Neuronal stem cell (in vitro differentiated cells): ENCODE data around the gene ZNF407.

Experiments used
- DNase-seq: peaks from one replicate; pipeline ENCODE4 v3.0.0-alpha.2; 2013; ENCODE audit warnings: low spot score
- H2AFZ ChIP-seq: one replicate; pipeline ENCODE4 v1.6.1; 2013; ENCODE audit warnings: mild to moderate bottlenecking, low read length, inconsistent platforms
- H2AK5ac ChIP-seq: 2 replicates; pipeline ENCODE4 v1.6.1; 2013; ENCODE audit warnings: low read depth, mild to moderate bottlenecking, inconsistent platforms, low read length, moderate library complexity, mixed read lengths
- H2BK120ac ChIP-seq: 2 replicates; pipeline ENCODE4 v1.6.1; 2013; ENCODE audit warnings: low read depth, mild to moderate bottlenecking, inconsistent platforms, low read length, moderate library complexity, mixed read lengths
- H2BK12ac ChIP-seq: one replicate; pipeline ENCODE4 v1.6.1; 2013; ENCODE audit warnings: low read length, inconsistent platforms
- H2BK15ac ChIP-seq: 2 replicates; pipeline ENCODE4 v1.6.1; 2013; ENCODE audit warnings: mild to moderate bottlenecking, low read length, inconsistent platforms, mixed read lengths
- H2BK5ac ChIP-seq: one replicate; pipeline ENCODE4 v1.6.1; 2013; ENCODE audit warnings: inconsistent platforms, mild to moderate bottlenecking, low read length, moderate library complexity
- H3K14ac ChIP-seq: one replicate; pipeline ENCODE4 v1.6.1; 2013; ENCODE audit warnings: low read length, inconsistent platforms
- H3K18ac ChIP-seq: 2 replicates; pipeline ENCODE4 v1.6.1; 2013; ENCODE audit warnings: low read length, inconsistent platforms
- H3K23ac ChIP-seq: 2 replicates; pipeline ENCODE4 v1.6.1; 2013; ENCODE audit warnings: low read depth, mild to moderate bottlenecking, mixed read lengths, low read length, inconsistent platforms; ENCODE audit not compliant: poor library complexity
- H3K27ac ChIP-seq: replicated peaks from 3 replicates; pipeline ENCODE4 v1.5.1; 2013; ENCODE audit warnings: low read length, inconsistent platforms
- H3K27me3 ChIP-seq, 3 experiments: 2 replicates each; pipeline ENCODE4 v1.6.1; 2013; ENCODE audit warnings: low read length in 3 of 3, mild to moderate bottlenecking in 2 of 3, inconsistent platforms in 1 of 3, low read depth in 1 of 3, mixed read lengths in 1 of 3, moderate library complexity in 1 of 3; ENCODE audit not compliant: control insufficient read depth in 3 of 3, insufficient read depth in 3 of 3
- H3K36me3 ChIP-seq, 2 donors: replicated peaks in 1 of 2; 2 replicates each; pipeline ENCODE4 v1.6.1; 2013; ENCODE audit warnings: low read length in 2 of 2; ENCODE audit not compliant: control insufficient read depth in 2 of 2, insufficient read depth in 2 of 2
- H3K4ac ChIP-seq: 2 replicates; pipeline ENCODE4 v1.6.1; 2013; ENCODE audit warnings: inconsistent platforms, mild to moderate bottlenecking, low read length, moderate library complexity
- H3K4me1 ChIP-seq, 2 donors: 1 replicate in 1 of 2; 2 replicates in 1 of 2; pipeline ENCODE4 v1.6.1; 2013; ENCODE audit warnings: low read length in 2 of 2, low read depth in 1 of 2; ENCODE audit not compliant: control insufficient read depth in 2 of 2, insufficient read depth in 1 of 2
- H3K4me2 ChIP-seq: one replicate; pipeline ENCODE4 v1.6.1; 2013; ENCODE audit warnings: mild to moderate bottlenecking, low read length, inconsistent platforms; ENCODE audit not compliant: insufficient read depth, poor library complexity, severe bottlenecking
- H3K4me3 ChIP-seq, 2 donors: 2 replicates each; pipeline ENCODE4 v1.5.1; 2013; ENCODE audit warnings: low read length in 2 of 2, mild to moderate bottlenecking in 2 of 2, inconsistent platforms in 1 of 2, moderate library complexity in 1 of 2
- H3K79me1 ChIP-seq: one replicate; pipeline ENCODE4 v1.6.1; 2013; ENCODE audit warnings: low read depth, mild to moderate bottlenecking, inconsistent platforms, low read length, moderate library complexity
- H3K9ac ChIP-seq: one replicate; pipeline ENCODE4 v1.6.1; 2013; ENCODE audit warnings: mild to moderate bottlenecking, low read depth, low read length, inconsistent platforms; ENCODE audit not compliant: poor library complexity
- H3K9me3 ChIP-seq, 2 donors: replicated peaks in 1 of 2; 2 replicates each; pipeline versions ENCODE3 to v1.6.1; 2013; ENCODE audit warnings: low read length in 2 of 2, mild to moderate bottlenecking in 2 of 2, inconsistent platforms in 1 of 2, low read depth in 1 of 2, mixed read lengths in 1 of 2, moderate library complexity in 1 of 2; ENCODE audit not compliant: control insufficient read depth in 2 of 2, insufficient read depth in 1 of 2
- H4K8ac ChIP-seq: one replicate; pipeline ENCODE4 v1.6.1; 2013; ENCODE audit warnings: low read depth, mild to moderate bottlenecking, inconsistent platforms, low read length, moderate library complexity
- H4K91ac ChIP-seq: one replicate; pipeline ENCODE4 v1.6.1; 2013; ENCODE audit warnings: low read length, low read depth, mild to moderate bottlenecking, inconsistent platforms; ENCODE audit not compliant: poor library complexity
- WGBS, 2 donors: extraction: QIAGEN DNeasy Blood & Tissue Kit; methylation state at CpG; one replicate each; pipeline ENCODE4 v1.1.7; 2013; ENCODE audit warnings: missing lambda C conversion rate in 2 of 2, mixed read lengths in 1 of 2; ENCODE audit not compliant: insufficient read length in 2 of 2, insufficient replicate concordance in 1 of 2; ENCODE audit errors: extremely low coverage in 2 of 2; 5-methylcytosine and 5-hydroxymethylcytosine counted together

ZNF407 gene

GRCh38 chr18:74579496-74580065, 18.1 kb upstream of the ZNF407 start:
- Histone ChIP-seq H2AFZ (no peak overlapping the region), H3K36me3 (no peaks in the 10 kb centered on the region), H3K9me3 (no peaks in the 10 kb centered on the region), H3K23ac (no peak overlapping the region), H3K4me1 (peaks cover 0 to 5% of the 10 kb centered on the region in 2 donors), H3K4me2 (no peak overlapping the region), H2BK12ac (no peak overlapping the region), H2BK120ac (no peak overlapping the region), H3K18ac (no peak overlapping the region), H3K14ac (no peak overlapping the region), H3K4ac (no peak overlapping the region), H3K4me3 (no peak overlapping the region), H4K91ac (no peak overlapping the region), H3K27me3 (peaks cover 0 to 15% (median 0%) of the 10 kb centered on the region in 3 experiments), H3K9ac (no peak overlapping the region), H2BK5ac (no peak overlapping the region), H2BK15ac (no peak overlapping the region), H4K8ac (peak overlapping the region; percentile 84), H3K27ac (no peak overlapping the region), H3K79me1 (no peaks in the 10 kb centered on the region), H2AK5ac (no peak overlapping the region)
- no CpG with 5 or more reads among the region's 8 CpGs for WGBS, 2 donors
- no peak for DNase-seq

- no CpG with 5 or more reads among the region's 6 CpGs for WGBS, 2 donors
- DNase-seq = no peak
These were observed 15.0 kb upstream of the ZNF407 start for GRCh38 chr18:74582642-74583041.

GRCh38 chr18:74587441-74587840, 10.2 kb upstream of the ZNF407 start:
- H3K18ac ChIP-seq = no peak overlapping the region
- no peak overlapping the region for H3K23ac ChIP-seq
- no peak overlapping the region for H2BK5ac ChIP-seq
- no peak overlapping the region for H3K4ac ChIP-seq
- no peak for DNase-seq
- H3K4me1 ChIP-seq = no peaks in the 10 kb centered on the region
- H3K14ac ChIP-seq = no peak overlapping the region
- H3K9me3 ChIP-seq = no peaks in the 10 kb centered on the region
- peaks cover 0 to 2% of the 10 kb centered on the region in 2 donors for H3K36me3 ChIP-seq
- H3K27me3 ChIP-seq = peaks cover 0 to 3% (median 0%) of the 10 kb centered on the region in 3 experiments
- no peak overlapping the region for H2BK15ac ChIP-seq
- H3K27ac ChIP-seq = no peak overlapping the region
- no peak overlapping the region for H3K4me3 ChIP-seq
- no peak overlapping the region for H2AK5ac ChIP-seq
- H4K91ac ChIP-seq = no peak overlapping the region
- no peak overlapping the region for H2BK12ac ChIP-seq
- H2BK120ac ChIP-seq = no peak overlapping the region
- H3K9ac ChIP-seq = no peak overlapping the region
- H3K79me1 ChIP-seq = no peaks in the 10 kb centered on the region
- no CpG with 5 or more reads among the region's 8 CpGs for WGBS, 2 donors
- no peak overlapping the region for H4K8ac ChIP-seq
- H2AFZ ChIP-seq = no peak overlapping the region
- no peak overlapping the region for H3K4me2 ChIP-seq

More at GRCh38 chr18:74582642-74583041, 15.0 kb upstream of the ZNF407 start:
- Histone ChIP-seq H2BK15ac (no peak overlapping the region), H2AFZ (no peak overlapping the region), H4K8ac (no peak overlapping the region), H4K91ac (no peak overlapping the region), H3K79me1 (no peaks in the 10 kb centered on the region), H2BK12ac (no peak overlapping the region), H2BK120ac (no peak overlapping the region), H3K27me3 (peaks cover 0 to 14% (median 0%) of the 10 kb centered on the region in 3 experiments), H3K27ac (no peak overlapping the region), H3K9me3 (no peaks in the 10 kb centered on the region), H3K9ac (no peak overlapping the region), H2AK5ac (no peak overlapping the region), H2BK5ac (no peak overlapping the region), H3K4me2 (no peak overlapping the region), H3K36me3 (no peaks in the 10 kb centered on the region), H3K4me3 (no peak overlapping the region), H3K4me1 (peaks cover 0 to 2% of the 10 kb centered on the region in 2 donors), H3K23ac (no peak overlapping the region), H3K14ac (no peak overlapping the region), H3K4ac (no peak overlapping the region), H3K18ac (no peak overlapping the region)

GRCh38 chr18:74589021-74589420, 8.6 kb upstream of the ZNF407 start:
- H3K23ac ChIP-seq = no peak overlapping the region
- peaks cover 2 to 18% of the 10 kb centered on the region in 2 donors for H3K36me3 ChIP-seq
- no peak overlapping the region for H3K14ac ChIP-seq
- no peak overlapping the region for H2BK5ac ChIP-seq
- no peak overlapping the region for H2BK15ac ChIP-seq
- no peak overlapping the region for H2AK5ac ChIP-seq
- no peaks in the 10 kb centered on the region for H3K9me3 ChIP-seq
- WGBS, 2 donors = no CpG with 5 or more reads among the region's 6 CpGs
- H4K8ac ChIP-seq = no peak overlapping the region
- no peak overlapping the region for H3K9ac ChIP-seq
- H3K4ac ChIP-seq = no peak overlapping the region
- H3K4me1 ChIP-seq = no peaks in the 10 kb centered on the region
- no peak overlapping the region for H4K91ac ChIP-seq
- H2BK12ac ChIP-seq = no peak overlapping the region
- no peaks in the 10 kb centered on the region for H3K79me1 ChIP-seq
- H2AFZ ChIP-seq = no peak overlapping the region
- no peak overlapping the region for H3K27ac ChIP-seq
- no peak for DNase-seq
- H3K18ac ChIP-seq = no peak overlapping the region
- no peak overlapping the region for H3K4me3 ChIP-seq
- no peak overlapping the region for H2BK120ac ChIP-seq
- peaks cover 0 to 3% (median 0%) of the 10 kb centered on the region in 3 experiments for H3K27me3 ChIP-seq
- no peak overlapping the region for H3K4me2 ChIP-seq
